GM12878 (cell line): ENCODE measurements around the gene METTL8. TPM values are rescaled to one million over a fixed set of nuclear protein-coding genes. Genes with fewer than 3 reads are reported as not detected.

Source experiments
- ATAC-seq: fragments of 200-7000 bp; cut with Tn5 transposase; 3 replicates; pipeline ENCODE4 v1.9.1; 2020; ENCODE audit warnings: mild to moderate bottlenecking, moderate library complexity
- BruUV-seq: library from RNA; stranded (reverse); fragments of 400-500 nt; replicated peaks from 2 replicates; lab custom pipeline; 2021; lab: Mats Ljungman, UMichigan
- CTCF ChIA-PET: fragments of 300-600 bp; sonication (Branson Sonifier 250); formaldehyde crosslinking; extraction: SDS; loops from one replicate; lab custom pipeline; 2021; ENCODE audit warnings: inconsistent platforms; lab: Yijun Ruan, JAX
- POLR2A ChIA-PET: fragments of 350-600 bp; formaldehyde crosslinking; extraction: SDS; loops from one replicate; lab custom pipeline; 2021; ENCODE audit warnings: inconsistent platforms; lab: Charles Lee
- RAD21 ChIA-PET: fragments of 300-600 bp; sonication (Branson Sonifier 250); formaldehyde crosslinking; loops from one replicate; lab custom pipeline; 2023; ENCODE audit warnings: antibody characterized with exemption; ENCODE audit not compliant: unreplicated experiment; lab: Charles Lee
- SMC1A ChIA-PET: fragments of 300-600 bp; sonication (Branson Sonifier 250); formaldehyde crosslinking; loops from one replicate; lab custom pipeline; 2023; ENCODE audit not compliant: unreplicated experiment, uncharacterized antibody; lab: Charles Lee
- DNase-seq: peaks from one replicate; pipeline ENCODE4 v3.0.0-alpha.2; 2011; ENCODE audit warnings: low read depth, low spot score
- FAIRE-seq: peaks from 3 replicates; lab custom pipeline; 2011; peaks lifted over from hg19 to GRCh38; lab: Jason Lieb, UNC
- H2AFZ ChIP-seq: 2 replicates; pipeline ENCODE4 v1.6.0; 2011; ENCODE audit warnings: low read depth, low read length, control low read depth; ENCODE audit not compliant: control insufficient read depth
- H3K27ac ChIP-seq: 2 replicates; pipeline ENCODE4 v1.5.1; 2011; ENCODE audit warnings: control low read depth; ENCODE audit not compliant: control insufficient read depth, insufficient read depth
- H3K27me3 ChIP-seq, 2 experiments: replicated peaks in 1 of 2; 2 replicates each; pipeline versions ENCODE4 v1.6.0 to v1.6.1; 2011; ENCODE audit warnings: low read length in 1 of 2; ENCODE audit not compliant: control insufficient read depth in 2 of 2, insufficient read depth in 2 of 2
- H3K36me3 ChIP-seq, 2 experiments: 2 replicates each; pipeline ENCODE4 v1.5.1; 2011; ENCODE audit warnings: low read length in 1 of 2; ENCODE audit not compliant: control insufficient read depth in 2 of 2, insufficient read depth in 2 of 2
- H3K4me1 ChIP-seq: 2 replicates; pipeline ENCODE4 v1.6.1; 2011; ENCODE audit warnings: mild to moderate bottlenecking, low read length, moderate library complexity, mixed read lengths; ENCODE audit not compliant: control insufficient read depth, insufficient read depth
- H3K4me2 ChIP-seq: 2 replicates; pipeline ENCODE4 v1.6.0; 2011; ENCODE audit warnings: control low read depth; ENCODE audit not compliant: control insufficient read depth, insufficient read depth
- H3K4me3 ChIP-seq: fragments of 200-600 bp; sonication (generic); 2 replicates; pipeline ENCODE4 v1.5.1; 2016
- H3K79me2 ChIP-seq: 2 replicates; pipeline ENCODE4 v1.6.0; 2011; ENCODE audit warnings: low read length; ENCODE audit not compliant: control insufficient read depth, insufficient read depth
- H3K9ac ChIP-seq: 2 replicates; pipeline ENCODE4 v1.8.0; 2011; ENCODE audit warnings: low read length, control low read depth, mixed read lengths; ENCODE audit not compliant: control insufficient read depth, insufficient read depth
- H3K9me3 ChIP-seq: replicated peaks from 3 replicates; pipeline ENCODE4 v1.5.1; 2011; ENCODE audit warnings: mild to moderate bottlenecking, low read length; ENCODE audit not compliant: control insufficient read depth, insufficient read depth
- H4K20me1 ChIP-seq: 2 replicates; pipeline ENCODE4 v1.6.0; 2011; ENCODE audit not compliant: control insufficient read depth, insufficient read depth
- IRF4 ChIP-seq: IDR thresholded peaks from 2 replicates; pipeline ENCODE4 v1.6.1; 2011; ENCODE audit warnings: low read depth, low read length
- SMARCA5 ChIP-seq: fragments of 450-650 bp; IDR thresholded peaks from 2 replicates; pipeline ENCODE4 v1.6.1; 2017; ENCODE audit warnings: mild to moderate bottlenecking
- SPI1 ChIP-seq: IDR thresholded peaks from 2 replicates; pipeline ENCODE4 v1.6.1; 2011; ENCODE audit warnings: low read depth, mild to moderate bottlenecking, low read length, moderate library complexity, borderline replicate concordance; ENCODE audit not compliant: insufficient read depth
- WRNIP1 ChIP-seq: IDR thresholded peaks from 2 replicates; pipeline ENCODE4 v1.6.1; 2011; ENCODE audit warnings: low read depth, low read length, improper control_type of control experiment, borderline replicate concordance
- ZNF687 ChIP-seq: fragments of 450-650 bp; IDR thresholded peaks from 2 replicates; pipeline ENCODE4 v1.6.1; 2017; ENCODE audit warnings: mild to moderate bottlenecking, moderate library complexity
- WGBS: methylation state at CpG from one replicate; pipeline ENCODE4 v1.1.6; 2016; ENCODE audit warnings: low lambda C conversion rate; ENCODE audit not compliant: insufficient replicate concordance, insufficient coverage; ENCODE audit errors: missing lambda C conversion rate; 5-methylcytosine and 5-hydroxymethylcytosine counted together
- in situ Hi-C: fragments of 300-500 bp; cut with MboI; formaldehyde crosslinking; loops from 9 replicates; pipeline ENCODE4 v1.14.3; 2018; ENCODE audit warnings: mixed read lengths
- intact Hi-C: fragments of 100-400 bp; cut with micrococcal nuclease; formaldehyde crosslinking; loops from one replicate; pipeline ENCODE4 v1.14.2; 2022; ENCODE audit not compliant: unreplicated experiment
- polyA plus RNA-seq, 11 experiments: library from polyadenylated mRNA; depleted of rRNA in 4 of 11; unstranded in 6 of 11; stranded (reverse) in 5 of 11; fragments of >200 nt; fragmentation: Nextera tagmentation in 4 of 11; fragmentation: Illumina TruSeq in 1 of 11; extraction: Ambion mirVana in 4 of 11; extraction: Trizol in 1 of 11; gene quantifications; 1 replicate in 1 of 11; 2 replicates in 10 of 11; pipeline versions ENCODE4 v1.2.1 to v1.2.3, GENCODE V29; 2011 to 2016; ENCODE audit warnings: inconsistent platforms in 2 of 11, missing spikeins in 2 of 11, low read depth in 1 of 11
- total RNA-seq, 4 experiments: library from RNA; depleted of rRNA in 3 of 4; stranded (reverse); fragments of >200 nt in 3 of 4; fragmentation: Illumina TruSeq in 1 of 4; extraction: Trizol in 1 of 4; gene quantifications; 2 replicates each; pipeline versions ENCODE4 v1.2.1 to v1.2.3, GENCODE V29; 2013 to 2021

Gene METTL8
- total and polyA plus RNA-seq, 10 of the 15 experiments (the other 5 are each of a cell fraction or from before 2014, with no cell fraction given), result 30.8 to 96.3 (median 51.5) TPM

DNA sequence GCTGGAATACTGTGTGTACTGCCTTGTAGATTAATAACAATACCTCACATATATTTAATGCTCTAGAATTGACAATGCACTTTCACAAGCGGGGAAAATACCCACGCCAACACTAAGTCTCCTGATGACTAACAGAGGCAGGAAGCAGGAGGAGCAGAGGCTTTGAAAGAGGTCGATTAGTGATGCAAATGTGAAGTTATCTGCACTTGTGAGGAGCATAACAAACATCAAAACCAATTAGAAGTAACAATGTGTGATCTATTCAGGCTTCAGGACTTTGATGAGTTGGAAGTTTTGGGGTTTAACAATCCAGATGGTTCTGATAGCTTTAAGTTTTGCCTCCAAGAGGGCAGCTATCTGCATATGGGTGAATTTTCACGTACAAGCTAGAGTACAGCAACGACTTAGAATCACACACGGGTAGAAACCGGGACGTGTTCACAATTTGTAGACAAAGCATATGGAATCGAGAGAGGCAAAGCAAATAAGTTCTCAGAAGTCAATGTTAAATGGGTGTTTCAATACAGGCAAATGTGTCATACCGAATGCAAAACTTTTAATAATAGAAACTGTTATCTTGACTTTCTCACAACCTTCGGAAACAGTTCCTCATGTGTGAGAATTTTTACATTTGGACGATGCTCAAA lies 114.5 kb downstream of the METTL8 start (continued):
- TF ChIP-seq ZNF687 (peak; percentile 51; the same call in 1 of the 2 replicates), SMARCA5 (peak; percentile 41)

GRCh38 chr2:171318463-171318934 lies 115.3 kb downstream of the METTL8 start:
- Histone ChIP-seq H3K9ac (peak overlapping the region; percentile 89), H3K4me3 (peak overlapping the region; percentile 50; the same call in 1 of the 2 replicates), H4K20me1 (no peaks in the 10 kb centered on the region), H3K27me3 (no peaks in the 10 kb centered on the region), H3K4me1 (peaks cover 74% of the 10 kb centered on the region), H3K27ac (peak overlapping the region; percentile 100), H3K9me3 (peaks cover 2% of the 10 kb centered on the region; the same call in 2 of the 3 replicates), H2AFZ (peak overlapping the region; percentile 18)
- DNase-seq (no peak), FAIRE-seq (no peak), ATAC-seq (peak; percentile 10)
- intact Hi-C loops, result loop anchor here (2.0 to 5.0 kb wide), 3 partner anchors 71 to 231 kb away; no protein-coding TSS in a partner anchor
- ChIA-PET CTCF (interaction anchor here (1.0 to 11.3 kb wide), 14 partner anchors 8 to 232 kb away, joined by 3 to 110 read pairs (median 6); partner anchors contain the start of gene TLK1), RAD21 (interaction anchor here (0.9 to 14.6 kb wide), 19 partner anchors 7 to 227 kb away, joined by 3 to 215 read pairs (median 17); partner anchors contain the start of gene TLK1), SMC1A (interaction anchor here (0.6 to 18.9 kb wide), 31 partner anchors 9 to 326 kb away, joined by 3 to 273 read pairs (median 6); partner anchors contain the start of gene TLK1), POLR2A (interaction anchor here (0.5 to 12.0 kb wide), 13 partner anchors 9 to 160 kb away, joined by 3 to 168 read pairs (median 9); partner anchors contain the start of genes DCAF17, METTL8 and TLK1)
- BruUV-seq, result no TSS peak
- WGBS, result under 1% methylated on average over 6 of the region's 6 CpGs
- TF ChIP-seq IRF4 (0 out of 2 replicates have a peak, but pooled peaks have one; percentile 53), WRNIP1 (no peak), SPI1 (peak; percentile 5; the same call in 1 of the 2 replicates), SMARCA5 (0 out of 2 replicates have a peak, but pooled peaks have one; percentile 54)
- TF ChIP-seq, all 136 proteins: peak for 3
- peaks cover 23% of the 10 kb centered on the region for H3K79me2 ChIP-seq
- H3K36me3 ChIP-seq, result 0 out of 4 replicates have a peak, but pooled peaks cover 0 to 3% of the 10 kb centered on the region in 2 experiments
- peak overlapping the region; percentile 62 for H3K4me2 ChIP-seq
- in situ Hi-C loops, result loop anchor here (5.0 kb wide), 1 partner anchor 156 kb away; the partner anchor contains the start of gene TLK1
